Keratinocyte (primary cell): ENCODE measurements around the gene TRIM28. TPM values are rescaled to one million over a fixed set of nuclear protein-coding genes. Genes with fewer than 3 reads are reported as not detected.

Experiments
- DNase-seq: peaks from one replicate; pipeline ENCODE4 v3.0.0-alpha.2; 2011; ENCODE audit warnings: low read depth, missing footprints, low spot score
- FAIRE-seq: peaks from 2 replicates; lab custom pipeline; 2011; peaks lifted over from hg19 to GRCh38; lab: Jason Lieb, UNC
- H2AFZ ChIP-seq: 2 replicates; pipeline ENCODE4 v1.6.0; 2012; ENCODE audit warnings: low read length, control low read depth, inconsistent platforms; ENCODE audit not compliant: control insufficient read depth
- H3K27ac ChIP-seq: 2 replicates; pipeline ENCODE4 v1.5.1; 2011; ENCODE audit warnings: low read length; ENCODE audit not compliant: control insufficient read depth, insufficient read depth
- H3K27me3 ChIP-seq: 3 replicates; pipeline ENCODE4 v1.6.0; 2011; ENCODE audit warnings: low read length; ENCODE audit not compliant: control insufficient read depth, insufficient read depth; ENCODE audit errors: extremely low read depth
- H3K36me3 ChIP-seq, 2 experiments: 2 replicates in 1 of 2; 3 replicates in 1 of 2; pipeline ENCODE4 v1.5.1; 2011; ENCODE audit warnings: low read length in 2 of 2, mild to moderate bottlenecking in 1 of 2; ENCODE audit not compliant: control insufficient read depth in 2 of 2, insufficient read depth in 2 of 2; ENCODE audit errors: extremely low read depth in 1 of 2
- H3K4me1 ChIP-seq: 3 replicates; pipeline ENCODE4 v1.5.1; 2011; ENCODE audit warnings: low read length; ENCODE audit not compliant: control insufficient read depth, insufficient read depth; ENCODE audit errors: extremely low read depth
- H3K4me2 ChIP-seq: 3 replicates; pipeline ENCODE4 v1.6.0; 2011; ENCODE audit warnings: low read depth, low read length; ENCODE audit not compliant: control insufficient read depth, insufficient read depth; ENCODE audit errors: extremely low read depth
- H3K4me3 ChIP-seq, 3 experiments: fragments of 200-600 bp in 1 of 3; sonication (generic) in 1 of 3; 2 replicates in 2 of 3; 3 replicates in 1 of 3; pipeline ENCODE4 v1.5.1; 2011 to 2016; ENCODE audit warnings: low read length in 3 of 3, mild to moderate bottlenecking in 3 of 3, control low read depth in 2 of 3, inconsistent platforms in 1 of 3, low read depth in 1 of 3, mixed read lengths in 1 of 3, mixed run types in 1 of 3, moderate library complexity in 1 of 3; ENCODE audit not compliant: control insufficient read depth in 2 of 3, insufficient read depth in 2 of 3; ENCODE audit errors: extremely low read depth in 1 of 3
- H3K79me2 ChIP-seq: 2 replicates; pipeline ENCODE4 v1.6.0; 2012; ENCODE audit warnings: low read length; ENCODE audit not compliant: control insufficient read depth, insufficient read depth
- H3K9ac ChIP-seq: 3 replicates; pipeline ENCODE4 v1.6.0; 2011; ENCODE audit warnings: low read length; ENCODE audit not compliant: control insufficient read depth, insufficient read depth; ENCODE audit errors: extremely low read depth
- H3K9me1 ChIP-seq: 3 replicates; pipeline ENCODE4 v1.6.0; 2011; ENCODE audit warnings: low read length; ENCODE audit not compliant: control insufficient read depth, insufficient read depth; ENCODE audit errors: extremely low read depth
- H3K9me3 ChIP-seq: 2 replicates; pipeline ENCODE4 v1.5.1; 2012; ENCODE audit warnings: low read depth, low read length; ENCODE audit not compliant: control insufficient read depth
- H4K20me1 ChIP-seq: 3 replicates; pipeline ENCODE4 v1.6.0; 2011; ENCODE audit warnings: low read length; ENCODE audit not compliant: control insufficient read depth, insufficient read depth; ENCODE audit errors: extremely low read depth
- CTCF ChIP-seq, 3 experiments: IDR thresholded peaks in 1 of 3; conservative IDR thresholded peaks in 1 of 3; optimal IDR thresholded peaks in 1 of 3; 2 replicates in 2 of 3; 3 replicates in 1 of 3; pipeline versions ENCODE3 to v1.5.1; 2011; ENCODE audit warnings: low read length in 3 of 3, mild to moderate bottlenecking in 3 of 3, moderate library complexity in 2 of 3, control low read depth in 1 of 3, inconsistent platforms in 1 of 3; ENCODE audit not compliant: insufficient read depth in 2 of 3; ENCODE audit errors: extremely low read depth in 1 of 3
- EZH2 ChIP-seq: IDR thresholded peaks from one replicate; pipeline ENCODE4 v1.6.1; 2012; ENCODE audit warnings: inconsistent platforms, mild to moderate bottlenecking, low read length, moderate library complexity
- dilution Hi-C: fragments of 300-500 bp; cut with MboI; formaldehyde crosslinking; loops from one replicate; pipeline ENCODE4 v1.7.0; 2020; ENCODE audit warnings: low sequenced_read_pairs; ENCODE audit not compliant: extremely low pct_ligation_motif_present
- polyA plus RNA-seq, 5 experiments: library from polyadenylated mRNA; depleted of rRNA in 3 of 5; stranded (reverse) in 3 of 5; stranded (forward) in 1 of 5; unstranded in 1 of 5; fragments of >200 nt; gene quantifications; 1 replicate in 1 of 5; 2 replicates in 3 of 5; 3 replicates in 1 of 5; pipeline versions ENCODE4 v1.2.1 to v1.2.3, GENCODE V29; 2011 to 2012; ENCODE audit warnings: missing spikeins in 2 of 5, low read depth in 1 of 5, low replicate concordance in 1 of 5

Gene TRIM28
- polyA plus RNA-seq, 1 donor (not counting 4 experiments of a cell fraction or from before 2014, with no cell fraction given) = 290 TPM

- peaks cover 4% of the 10 kb centered on the region for H3K27me3 ChIP-seq
- FAIRE-seq (no peak), DNase-seq (no peak)
- H3K4me2 ChIP-seq = no peak overlapping the region
- H3K36me3 ChIP-seq = peaks cover 8 to 14% of the 10 kb centered on the region in 2 experiments
- H2AFZ ChIP-seq = no peak overlapping the region
- no peak overlapping the region for H3K9ac ChIP-seq
- H3K79me2 ChIP-seq = peaks cover 22% of the 10 kb centered on the region
- dilution Hi-C loops = no loop called here
- peaks cover 35% of the 10 kb centered on the region for H3K4me1 ChIP-seq
- H3K9me1 ChIP-seq = no peaks in the 10 kb centered on the region
- H3K9me3 ChIP-seq = no peaks in the 10 kb centered on the region
- no peak for TF ChIP-seq EZH2
- no peak for TF ChIP-seq CTCF (optimal IDR thresholded peaks at IDR 0.05 in 1 of 3, IDR thresholded peaks at IDR 0.05 in 1 of 3, conservative IDR thresholded peaks at IDR 0.05 in 1 of 3; ENCODE audit: extremely low read depth in 1 of 3, insufficient read depth in 2 of 3, low read length in 3 of 3)
- no peaks in the 10 kb centered on the region for H4K20me1 ChIP-seq
- H3K27ac ChIP-seq = no peak overlapping the region
- no peak overlapping the region for H3K4me3 ChIP-seq
Measured at GRCh38 chr19:58560921-58561320, 17.1 kb downstream of the TRIM28 start.

GRCh38 chr19:58561373-58562121, 17.7 kb downstream of the TRIM28 start:
- Histone ChIP-seq H4K20me1 (no peaks in the 10 kb centered on the region), H3K27me3 (peaks cover 4% of the 10 kb centered on the region), H3K9ac (peak overlapping the region; percentile 44), H3K4me1 (peaks cover 30% of the 10 kb centered on the region), H3K36me3 (peaks cover 3 to 8% of the 10 kb centered on the region in 2 experiments), H2AFZ (no peak overlapping the region), H3K9me3 (no peaks in the 10 kb centered on the region), H3K27ac (no peak overlapping the region), H3K79me2 (peaks cover 16% of the 10 kb centered on the region), H3K4me3 (peak overlapping the region in 2 of 3 experiments; percentile 23 to 54), H3K4me2 (peak overlapping the region; percentile 84), H3K9me1 (no peaks in the 10 kb centered on the region)
- TF ChIP-seq CTCF (optimal IDR thresholded peaks at IDR 0.05 in 1 of 3, IDR thresholded peaks at IDR 0.05 in 1 of 3, conservative IDR thresholded peaks at IDR 0.05 in 1 of 3; ENCODE audit: extremely low read depth in 1 of 3, insufficient read depth in 2 of 3, low read length in 3 of 3) = no peak
- TF ChIP-seq EZH2 = no peak
- dilution Hi-C loops = no loop called here
- no peak for DNase-seq
- FAIRE-seq = no peak
